ENCODE results near the gene CFAP46.
A peak's percentile ranks its signal among the peaks of the same experiment; 100 is the strongest.

CFAP46 gene

GRCh38 chr10:132842397-132842796 lies 100.0 kb downstream of the CFAP46 start:
- DNase-seq (ENCODE audit: low read depth): no peak

- DNase-seq (ENCODE audit: low read depth): no peak
These were observed 100.8 kb downstream of the CFAP46 start for GRCh38 chr10:132841615-132841975.

GRCh38 chr10:132840698-132841614 lies 101.4 kb downstream of the CFAP46 start:
- DNase-seq (ENCODE audit: low read depth): no peak

- no peak for DNase-seq (ENCODE audit: low read depth)
These were observed 103.3 kb downstream of the CFAP46 start for GRCh38 chr10:132839061-132839460.

- DNase-seq (ENCODE audit: low read depth): no peak
These were observed 103.9 kb downstream of the CFAP46 start for GRCh38 chr10:132838346-132838970.

- no peak for DNase-seq (ENCODE audit: low read depth)
These were observed 104.5 kb downstream of the CFAP46 start for GRCh38 chr10:132837905-132838304.

- peak; percentile 33 for DNase-seq (ENCODE audit: low read depth)
These were observed 105.4 kb downstream of the CFAP46 start for GRCh38 chr10:132836832-132837540.

- DNase-seq (ENCODE audit: low read depth): no peak
These were observed 106.0 kb downstream of the CFAP46 start for GRCh38 chr10:132836248-132836831.

- no peak for DNase-seq (ENCODE audit: low read depth)
These were observed 106.5 kb downstream of the CFAP46 start for GRCh38 chr10:132835848-132836233.

GRCh38 chr10:132834891-132835847 lies 107.2 kb downstream of the CFAP46 start:
- DNase-seq (ENCODE audit: low read depth): no peak

GRCh38 chr10:132834311-132834761 lies 108.0 kb downstream of the CFAP46 start:
- no peak for DNase-seq (ENCODE audit: low read depth)

GRCh38 chr10:132833421-132834111 lies 108.8 kb downstream of the CFAP46 start:
- DNase-seq (ENCODE audit: low read depth): no peak

- no peak for DNase-seq (ENCODE audit: low read depth)
These were observed 110.0 kb downstream of the CFAP46 start for GRCh38 chr10:132832186-132832969.

GRCh38 chr10:132829403-132829802 lies 113.0 kb downstream of the CFAP46 start:
- no peak for DNase-seq (ENCODE audit: low read depth)

- DNase-seq (ENCODE audit: low read depth): no peak
These were observed 113.7 kb downstream of the CFAP46 start for GRCh38 chr10:132828681-132829080.

- no peak for DNase-seq (ENCODE audit: low read depth)
These were observed 114.4 kb downstream of the CFAP46 start for GRCh38 chr10:132827861-132828539.

GRCh38 chr10:132827423-132827789 lies 115.0 kb downstream of the CFAP46 start:
- no peak for DNase-seq (ENCODE audit: low read depth)

- no peak for DNase-seq (ENCODE audit: low read depth)
These were observed 115.6 kb downstream of the CFAP46 start for GRCh38 chr10:132826524-132827422.
